ENCODE measurements around the gene EXOSC5. TPM values are rescaled to one million over a fixed set of nuclear protein-coding genes. Genes with fewer than 3 reads are reported as not detected.

EXOSC5 gene
- total and polyA plus RNA-seq, 9 of the 15 experiments (the other 6 are each of a cell fraction or from before 2014, with no cell fraction given): 10.9 to 75.5 (median 37.8) TPM

DNA sequence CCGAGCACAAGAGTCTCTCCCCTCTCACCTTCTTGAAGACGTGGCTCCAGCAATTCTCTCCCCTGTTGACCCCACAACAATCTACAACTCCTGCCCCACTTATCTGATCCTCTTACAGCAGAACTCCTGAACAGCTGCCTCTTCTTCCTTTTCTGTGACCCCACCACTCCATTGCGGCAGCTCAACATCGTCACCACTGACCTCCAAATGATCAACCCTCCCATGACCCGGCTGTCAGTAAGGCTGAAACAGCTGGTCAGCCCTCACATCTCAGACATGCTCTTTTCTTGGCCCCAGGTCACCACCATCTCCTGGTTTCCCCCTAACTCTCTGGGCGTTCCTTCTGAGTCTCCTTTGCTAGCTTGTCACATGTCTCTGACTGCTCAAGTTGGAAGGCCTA is 1.8 kb downstream of the EXOSC5 start (continued):
- TF ChIP-seq, protein P1, sequence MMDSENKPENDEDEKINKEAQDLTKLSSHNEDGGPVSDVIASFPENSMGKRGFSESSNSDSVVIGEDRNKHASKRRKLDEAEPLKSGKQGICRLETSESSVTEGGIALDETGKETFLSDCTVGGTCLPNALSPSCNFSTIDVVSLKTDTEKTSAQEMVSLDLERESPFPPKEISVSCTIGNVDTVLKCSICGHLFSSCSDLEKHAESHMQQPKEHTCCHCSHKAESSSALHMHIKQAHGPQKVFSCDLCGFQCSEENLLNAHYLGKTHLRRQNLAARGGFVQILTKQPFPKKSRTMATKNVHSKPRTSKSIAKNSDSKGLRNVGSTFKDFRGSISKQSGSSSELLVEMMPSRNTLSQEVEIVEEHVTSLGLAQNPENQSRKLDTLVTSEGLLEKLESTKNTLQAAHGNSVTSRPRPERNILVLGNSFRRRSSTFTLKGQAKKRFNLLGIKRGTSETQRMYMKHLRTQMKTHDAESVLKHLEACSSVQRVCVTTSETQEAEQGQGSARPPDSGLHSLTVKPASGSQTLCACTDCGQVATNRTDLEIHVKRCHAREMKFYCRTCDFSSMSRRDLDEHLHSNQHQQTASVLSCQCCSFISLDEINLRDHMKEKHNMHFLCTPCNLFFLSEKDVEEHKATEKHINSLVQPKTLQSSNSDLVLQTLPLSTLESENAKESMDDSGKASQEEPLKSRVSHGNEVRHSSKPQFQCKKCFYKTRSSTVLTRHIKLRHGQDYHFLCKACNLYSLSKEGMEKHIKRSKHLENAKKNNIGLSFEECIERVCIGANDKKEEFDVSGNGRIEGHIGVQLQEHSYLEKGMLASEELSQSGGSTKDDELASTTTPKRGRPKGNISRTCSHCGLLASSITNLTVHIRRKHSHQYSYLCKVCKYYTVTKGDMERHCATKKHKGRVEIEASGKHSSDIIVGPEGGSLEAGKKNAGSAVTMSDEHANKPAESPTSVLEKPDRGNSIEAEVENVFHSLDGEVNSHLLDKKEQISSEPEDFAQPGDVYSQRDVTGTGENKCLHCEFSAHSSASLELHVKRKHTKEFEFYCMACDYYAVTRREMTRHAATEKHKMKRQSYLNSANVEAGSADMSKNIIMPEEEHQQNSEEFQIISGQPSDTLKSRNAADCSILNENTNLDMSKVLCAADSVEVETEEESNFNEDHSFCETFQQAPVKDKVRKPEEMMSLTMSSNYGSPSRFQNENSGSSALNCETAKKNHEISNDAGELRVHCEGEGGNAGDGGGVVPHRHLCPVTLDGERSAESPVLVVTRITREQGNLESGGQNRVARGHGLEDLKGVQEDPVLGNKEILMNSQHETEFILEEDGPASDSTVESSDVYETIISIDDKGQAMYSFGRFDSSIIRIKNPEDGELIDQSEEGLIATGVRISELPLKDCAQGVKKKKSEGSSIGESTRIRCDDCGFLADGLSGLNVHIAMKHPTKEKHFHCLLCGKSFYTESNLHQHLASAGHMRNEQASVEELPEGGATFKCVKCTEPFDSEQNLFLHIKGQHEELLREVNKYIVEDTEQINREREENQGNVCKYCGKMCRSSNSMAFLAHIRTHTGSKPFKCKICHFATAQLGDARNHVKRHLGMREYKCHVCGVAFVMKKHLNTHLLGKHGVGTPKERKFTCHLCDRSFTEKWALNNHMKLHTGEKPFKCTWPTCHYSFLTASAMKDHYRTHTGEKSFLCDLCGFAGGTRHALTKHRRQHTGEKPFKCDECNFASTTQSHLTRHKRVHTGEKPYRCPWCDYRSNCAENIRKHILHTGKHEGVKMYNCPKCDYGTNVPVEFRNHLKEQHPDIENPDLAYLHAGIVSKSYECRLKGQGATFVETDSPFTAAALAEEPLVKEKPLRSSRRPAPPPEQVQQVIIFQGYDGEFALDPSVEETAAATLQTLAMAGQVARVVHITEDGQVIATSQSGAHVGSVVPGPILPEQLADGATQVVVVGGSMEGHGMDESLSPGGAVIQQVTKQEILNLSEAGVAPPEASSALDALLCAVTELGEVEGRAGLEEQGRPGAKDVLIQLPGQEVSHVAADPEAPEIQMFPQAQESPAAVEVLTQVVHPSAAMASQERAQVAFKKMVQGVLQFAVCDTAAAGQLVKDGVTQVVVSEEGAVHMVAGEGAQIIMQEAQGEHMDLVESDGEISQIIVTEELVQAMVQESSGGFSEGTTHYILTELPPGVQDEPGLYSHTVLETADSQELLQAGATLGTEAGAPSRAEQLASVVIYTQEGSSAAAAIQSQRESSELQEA (IDR thresholded peaks at IDR 0.05; ENCODE audit: low read depth): no peak
- TF ChIP-seq ZNF431 (CRISPR knock-in tag; IDR thresholded peaks at IDR 0.05): no peak
- no peak for TF ChIP-seq FUS (optimal IDR thresholded peaks at IDR 0.05; ENCODE audit: low read depth, low read length)
- no peak for TF ChIP-seq GATA2 (CRISPR knock-in tag; IDR thresholded peaks at IDR 0.05)
- TF ChIP-seq ZNF24 (IDR thresholded peaks at IDR 0.05): no peak
- 0 out of 2 replicates have a peak, but pooled peaks have one; percentile 22 for TF ChIP-seq ZNF766 (CRISPR knock-in tag; conservative IDR thresholded peaks at IDR 0.05)
- TF ChIP-seq FOXP1 (CRISPR knock-in tag; IDR thresholded peaks at IDR 0.05): no peak
- TF ChIP-seq SPI1 (IDR thresholded peaks at IDR 0.05; ENCODE audit: borderline replicate concordance, low read depth, low read length): no peak
- TF ChIP-seq NFIC (IDR thresholded peaks at IDR 0.05): no peak
- no peak for TF ChIP-seq CREBBP (IDR thresholded peaks at IDR 0.05; ENCODE audit: low read depth, low read length)
- TF ChIP-seq RBM15 (IDR thresholded peaks at IDR 0.05; ENCODE audit: insufficient read depth, low read length): no peak
- TF ChIP-seq ZBTB8A (IDR thresholded peaks at IDR 0.05; ENCODE audit: partially characterized antibody): no peak
- TF ChIP-seq DMBX1 (CRISPR knock-in tag; IDR thresholded peaks at IDR 0.05; ENCODE audit: borderline replicate concordance): no peak
- no peak for TF ChIP-seq XRCC5 (IDR thresholded peaks at IDR 0.05; ENCODE audit: low read depth, low read length)
- TF ChIP-seq, protein P2, sequence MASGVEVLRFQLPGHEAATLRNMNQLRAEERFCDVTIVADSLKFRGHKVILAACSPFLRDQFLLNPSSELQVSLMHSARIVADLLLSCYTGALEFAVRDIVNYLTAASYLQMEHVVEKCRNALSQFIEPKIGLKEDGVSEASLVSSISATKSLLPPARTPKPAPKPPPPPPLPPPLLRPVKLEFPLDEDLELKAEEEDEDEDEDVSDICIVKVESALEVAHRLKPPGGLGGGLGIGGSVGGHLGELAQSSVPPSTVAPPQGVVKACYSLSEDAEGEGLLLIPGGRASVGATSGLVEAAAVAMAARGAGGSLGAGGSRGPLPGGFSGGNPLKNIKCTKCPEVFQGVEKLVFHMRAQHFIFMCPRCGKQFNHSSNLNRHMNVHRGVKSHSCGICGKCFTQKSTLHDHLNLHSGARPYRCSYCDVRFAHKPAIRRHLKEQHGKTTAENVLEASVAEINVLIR (CRISPR knock-in tag; IDR thresholded peaks at IDR 0.05): no peak
- TF ChIP-seq CREB1 (IDR thresholded peaks at IDR 0.05): no peak; the same call in 1 of the 2 replicates
- no peak for TF ChIP-seq CREB1 (CRISPR knock-in tag; IDR thresholded peaks at IDR 0.05)
- TF ChIP-seq NCOA2 (IDR thresholded peaks at IDR 0.05; ENCODE audit: partially characterized antibody in 2 of 2): no peak
- TF ChIP-seq SIN3A (IDR thresholded peaks at IDR 0.05; ENCODE audit: borderline replicate concordance in 2 of 2, control insufficient read depth in 1 of 2, low read depth in 2 of 2, low read length in 2 of 2): peak in 1 of 2 experiments; percentile 57; a peak in 1 of 4 replicates
- no peak for TF ChIP-seq ZNF384 (IDR thresholded peaks at IDR 0.05; ENCODE audit: low read depth, low read length)
- TF ChIP-seq RBFOX2 (IDR thresholded peaks at IDR 0.05; ENCODE audit: low read depth, low read length): no peak
- TF ChIP-seq NELFE (IDR thresholded peaks at IDR 0.05; ENCODE audit: insufficient read depth, insufficient read length): no peak
